H9 (cell line): ENCODE measurements around the gene OR2L2. TPM values are rescaled to one million over a fixed set of nuclear protein-coding genes. Genes with fewer than 3 reads are reported as not detected.

Source experiments
- DNase-seq: peaks from one replicate; pipeline ENCODE4 v3.0.0-alpha.2; 2017
- H2AFZ ChIP-seq: one replicate; pipeline ENCODE4 v1.6.1; 2013; ENCODE audit warnings: mild to moderate bottlenecking, low read length, control low read depth, moderate library complexity
- H2AK5ac ChIP-seq: 2 replicates; pipeline ENCODE4 v1.6.1; 2013; ENCODE audit warnings: low read length, control low read depth, mixed read lengths; ENCODE audit not compliant: insufficient read length
- H2BK120ac ChIP-seq: one replicate; pipeline ENCODE4 v1.6.1; 2013; ENCODE audit warnings: low read depth, mild to moderate bottlenecking, low read length, control low read depth, inconsistent platforms; ENCODE audit not compliant: poor library complexity, severe bottlenecking
- H2BK12ac ChIP-seq: 2 replicates; pipeline ENCODE4 v1.6.1; 2013; ENCODE audit warnings: low read length, control low read depth, mixed read lengths, low read depth; ENCODE audit not compliant: insufficient read length
- H2BK15ac ChIP-seq: 2 replicates; pipeline ENCODE4 v1.6.1; 2013; ENCODE audit warnings: low read depth, low read length, control low read depth
- H2BK20ac ChIP-seq: one replicate; pipeline ENCODE4 v1.6.1; 2013; ENCODE audit warnings: low read depth, mild to moderate bottlenecking, low read length, control low read depth, inconsistent platforms; ENCODE audit not compliant: poor library complexity, severe bottlenecking
- H2BK5ac ChIP-seq: 2 replicates; pipeline ENCODE4 v1.6.1; 2013; ENCODE audit warnings: low read length, control low read depth, mixed read lengths; ENCODE audit not compliant: insufficient read length
- H3K14ac ChIP-seq: 2 replicates; pipeline ENCODE4 v1.6.1; 2013; ENCODE audit warnings: low read length, control low read depth; ENCODE audit not compliant: insufficient read depth
- H3K18ac ChIP-seq: 2 replicates; pipeline ENCODE4 v1.6.1; 2013; ENCODE audit warnings: low read depth, mild to moderate bottlenecking, mixed read lengths, low read length, control low read depth; ENCODE audit not compliant: insufficient read length
- H3K23ac ChIP-seq: 2 replicates; pipeline ENCODE4 v1.6.1; 2013; ENCODE audit warnings: low read length, control low read depth, mixed read lengths, low read depth; ENCODE audit not compliant: insufficient read length
- H3K23me2 ChIP-seq: 2 replicates; pipeline ENCODE4 v1.6.1; 2013; ENCODE audit warnings: low read depth, mild to moderate bottlenecking, mixed read lengths, low read length, control low read depth; ENCODE audit not compliant: insufficient read length, poor library complexity, severe bottlenecking
- H3K27ac ChIP-seq: 2 replicates; pipeline ENCODE4 v1.5.1; 2013; ENCODE audit warnings: low read length, control low read depth, mixed read lengths, low read depth; ENCODE audit not compliant: insufficient read length
- H3K27me3 ChIP-seq: 2 replicates; pipeline ENCODE4 v1.6.1; 2013; ENCODE audit warnings: low read length, control low read depth, inconsistent platforms; ENCODE audit not compliant: insufficient read depth
- H3K4ac ChIP-seq: 2 replicates; pipeline ENCODE4 v1.6.1; 2013; ENCODE audit warnings: low read depth, mild to moderate bottlenecking, control low read depth, inconsistent platforms, low read length, moderate library complexity
- H3K4me1 ChIP-seq: 2 replicates; pipeline ENCODE4 v1.6.1; 2013; ENCODE audit warnings: low read length, control low read depth, inconsistent platforms; ENCODE audit not compliant: insufficient read depth
- H3K4me2 ChIP-seq: 2 replicates; pipeline ENCODE4 v1.6.1; 2013; ENCODE audit warnings: low read length, control low read depth, mixed read lengths; ENCODE audit not compliant: insufficient read length, insufficient read depth
- H3K56ac ChIP-seq: 2 replicates; pipeline ENCODE4 v1.6.1; 2013; ENCODE audit warnings: low read depth, mild to moderate bottlenecking, mixed read lengths, low read length, control low read depth; ENCODE audit not compliant: insufficient read length
- H3K79me1 ChIP-seq: 2 replicates; pipeline ENCODE4 v1.6.1; 2013; ENCODE audit warnings: low read depth, mild to moderate bottlenecking, moderate library complexity, low read length, control low read depth, inconsistent platforms; ENCODE audit not compliant: insufficient read depth, poor library complexity, severe bottlenecking
- H3K79me2 ChIP-seq: 2 replicates; pipeline ENCODE4 v1.6.1; 2013; ENCODE audit warnings: low read length, control low read depth, inconsistent platforms; ENCODE audit not compliant: insufficient read depth
- H3K9ac ChIP-seq: 2 replicates; pipeline ENCODE4 v1.6.1; 2013; ENCODE audit warnings: low read length, control low read depth, mixed read lengths; ENCODE audit not compliant: insufficient read length; ENCODE audit errors: extremely low read depth
- H3K9me3 ChIP-seq: one replicate; pipeline ENCODE4 v1.6.1; 2013; ENCODE audit warnings: low read depth, low read length, inconsistent platforms; ENCODE audit not compliant: control insufficient read depth
- H3T11ph ChIP-seq: one replicate; pipeline ENCODE4 v1.6.1; 2013; ENCODE audit warnings: mild to moderate bottlenecking, low read length, control low read depth, inconsistent platforms
- H4K20me1 ChIP-seq: one replicate; pipeline ENCODE4 v1.6.1; 2013; ENCODE audit not compliant: control insufficient read depth, insufficient read length, insufficient read depth
- H4K5ac ChIP-seq: 2 replicates; pipeline ENCODE4 v1.6.1; 2013; ENCODE audit warnings: low read depth, mild to moderate bottlenecking, mixed read lengths, low read length, control low read depth; ENCODE audit not compliant: insufficient read length
- H4K8ac ChIP-seq: replicated peaks from 2 replicates; pipeline ENCODE4 v1.6.1; 2013; ENCODE audit warnings: low read length, control low read depth, mixed read lengths, low read depth; ENCODE audit not compliant: insufficient read length
- H4K91ac ChIP-seq: 2 replicates; pipeline ENCODE4 v1.6.1; 2013; ENCODE audit warnings: low read depth, mild to moderate bottlenecking, moderate library complexity, mixed read lengths, low read length, control low read depth; ENCODE audit not compliant: insufficient read length
- H3K27ac Mint-ChIP-seq, 3 experiments: 2 replicates in 2 of 3; 3 replicates in 1 of 3; pipeline ENCODE4 v1.8.0; 2020 to 2021; ENCODE audit warnings: mixed read lengths in 3 of 3, mild to moderate bottlenecking in 1 of 3, moderate library complexity in 1 of 3
- H3K27me3 Mint-ChIP-seq: 2 replicates; pipeline ENCODE4 v1.8.0; 2021; ENCODE audit warnings: low read depth, mild to moderate bottlenecking, moderate library complexity, mixed read lengths
- H3K36me3 Mint-ChIP-seq, 3 experiments: 2 replicates in 2 of 3; 3 replicates in 1 of 3; pipeline ENCODE4 v1.8.0; 2020 to 2021; ENCODE audit warnings: low read depth in 3 of 3, mixed read lengths in 3 of 3; ENCODE audit not compliant: insufficient read depth in 1 of 3
- H3K4me1 Mint-ChIP-seq, 2 experiments: 2 replicates each; pipeline ENCODE4 v1.8.0; 2020; ENCODE audit warnings: mixed read lengths in 2 of 2
- H3K4me3 Mint-ChIP-seq, 2 experiments: 2 replicates in 1 of 2; 3 replicates in 1 of 2; pipeline ENCODE4 v1.8.0; 2020 to 2021; ENCODE audit warnings: mild to moderate bottlenecking in 2 of 2, mixed read lengths in 2 of 2, moderate library complexity in 1 of 2
- H3K9me3 Mint-ChIP-seq, 2 experiments: 2 replicates in 1 of 2; 3 replicates in 1 of 2; pipeline ENCODE4 v1.8.0; 2020; ENCODE audit warnings: mild to moderate bottlenecking in 2 of 2, mixed read lengths in 2 of 2, moderate library complexity in 1 of 2
- WGBS: extraction: QIAGEN DNeasy Blood & Tissue Kit; methylation state at CpG from one replicate; pipeline ENCODE4 v1.1.7; 2013; ENCODE audit warnings: missing lambda C conversion rate, low lambda C conversion rate, mixed read lengths; ENCODE audit not compliant: insufficient read length; ENCODE audit errors: extremely low coverage; 5-methylcytosine and 5-hydroxymethylcytosine counted together
- total RNA-seq: library from RNA; stranded (reverse); gene quantifications from 2 replicates; pipeline ENCODE4 v1.2.1, GENCODE V29; 2021
- TF ChIP-seq, protein P1 (sequence below): fragments of 200-600 bp; sonication (generic); conservative IDR thresholded peaks from 3 replicates; pipeline ENCODE4 v1.8.0; 2021; ENCODE audit warnings: antibody characterized with exemption, mild to moderate bottlenecking

Gene OR2L2
- total RNA-seq, 1 experiment from 2014 or later = not detected

DNA sequence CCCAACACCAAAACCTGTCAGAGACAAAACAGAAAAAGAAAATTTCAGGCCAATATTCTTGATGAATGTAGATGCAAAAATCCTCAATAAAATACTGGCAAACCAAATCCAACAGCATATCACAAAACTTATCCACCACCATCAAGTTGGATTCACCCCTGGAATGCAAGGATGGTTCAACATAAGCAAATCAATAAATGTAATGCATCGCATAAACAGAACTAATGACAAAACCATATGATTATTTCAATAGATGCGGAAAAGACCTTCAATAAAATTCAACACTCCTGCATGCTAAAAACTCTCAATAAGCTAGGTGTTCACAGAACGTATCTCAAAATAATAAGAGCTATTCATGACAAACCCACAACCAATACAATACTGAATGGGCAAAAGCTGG, 20.2 kb upstream of the OR2L2 start:
- no peak overlapping the region for H4K91ac ChIP-seq
- H3K9me3 ChIP-seq = peaks cover 50% of the 10 kb centered on the region
- no peak overlapping the region for H3K27ac ChIP-seq
- no peak overlapping the region for H2BK20ac ChIP-seq
- no CpG with 5 or more reads among the region's 3 CpGs for WGBS
- H2AK5ac ChIP-seq = no peak overlapping the region
- no peak overlapping the region for H3K56ac ChIP-seq
- no peak overlapping the region for H2BK5ac ChIP-seq
- TF ChIP-seq, protein P1, sequence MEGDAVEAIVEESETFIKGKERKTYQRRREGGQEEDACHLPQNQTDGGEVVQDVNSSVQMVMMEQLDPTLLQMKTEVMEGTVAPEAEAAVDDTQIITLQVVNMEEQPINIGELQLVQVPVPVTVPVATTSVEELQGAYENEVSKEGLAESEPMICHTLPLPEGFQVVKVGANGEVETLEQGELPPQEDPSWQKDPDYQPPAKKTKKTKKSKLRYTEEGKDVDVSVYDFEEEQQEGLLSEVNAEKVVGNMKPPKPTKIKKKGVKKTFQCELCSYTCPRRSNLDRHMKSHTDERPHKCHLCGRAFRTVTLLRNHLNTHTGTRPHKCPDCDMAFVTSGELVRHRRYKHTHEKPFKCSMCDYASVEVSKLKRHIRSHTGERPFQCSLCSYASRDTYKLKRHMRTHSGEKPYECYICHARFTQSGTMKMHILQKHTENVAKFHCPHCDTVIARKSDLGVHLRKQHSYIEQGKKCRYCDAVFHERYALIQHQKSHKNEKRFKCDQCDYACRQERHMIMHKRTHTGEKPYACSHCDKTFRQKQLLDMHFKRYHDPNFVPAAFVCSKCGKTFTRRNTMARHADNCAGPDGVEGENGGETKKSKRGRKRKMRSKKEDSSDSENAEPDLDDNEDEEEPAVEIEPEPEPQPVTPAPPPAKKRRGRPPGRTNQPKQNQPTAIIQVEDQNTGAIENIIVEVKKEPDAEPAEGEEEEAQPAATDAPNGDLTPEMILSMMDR = no peak
- H3K9me3 Mint-ChIP-seq = peaks cover 82 to 87% of the 10 kb centered on the region in 2 experiments
- no peaks in the 10 kb centered on the region for H3K79me2 ChIP-seq
- no peak overlapping the region for H2BK120ac ChIP-seq
- no peaks in the 10 kb centered on the region for H4K20me1 ChIP-seq
- H3T11ph ChIP-seq = no peak overlapping the region
- H3K4me1 Mint-ChIP-seq = no peaks in the 10 kb centered on the region
- no peak overlapping the region for H4K5ac ChIP-seq
- no peak overlapping the region for H2BK12ac ChIP-seq
- H3K23ac ChIP-seq = no peak overlapping the region
- no peak for DNase-seq
- no peak overlapping the region for H3K27ac Mint-ChIP-seq
- no peak overlapping the region for H2BK15ac ChIP-seq
- H3K4me2 ChIP-seq = no peak overlapping the region
- H3K4ac ChIP-seq = no peak overlapping the region
- H2AFZ ChIP-seq = no peak overlapping the region
- H3K79me1 ChIP-seq = no peaks in the 10 kb centered on the region
- H3K27me3 Mint-ChIP-seq = no peaks in the 10 kb centered on the region; the same call in 1 of the 2 replicates
- peaks cover 0 to 27% (median 8%) of the 10 kb centered on the region in 3 experiments; a peak in 5 of 7 replicates for H3K36me3 Mint-ChIP-seq
- H3K4me1 ChIP-seq = no peaks in the 10 kb centered on the region
- H4K8ac ChIP-seq = no peak overlapping the region
- H3K4me3 Mint-ChIP-seq = no peak overlapping the region
- H3K23me2 ChIP-seq = no peaks in the 10 kb centered on the region
- no peak overlapping the region for H3K9ac ChIP-seq
- no peak overlapping the region for H3K14ac ChIP-seq
- no peaks in the 10 kb centered on the region for H3K27me3 ChIP-seq
- H3K18ac ChIP-seq = no peak overlapping the region
